Measurements from ENCODE around the gene TBX15. TPM values are rescaled to one million over a fixed set of nuclear protein-coding genes. Genes with fewer than 3 reads are reported as not detected.

TBX15 gene
- total RNA-seq, 1 experiment from 2014 or later, result 0.18 TPM

- no peak for DNase-seq (ENCODE audit: low read depth, low spot score)
Measured at GRCh38 chr1:118948351-118948750, 39.8 kb downstream of the TBX15 start.

GRCh38 chr1:118947790-118948189, 40.4 kb downstream of the TBX15 start:
- DNase-seq (ENCODE audit: low read depth, low spot score), result peak; percentile 12
- in situ Hi-C loops (cut with HindIII; ENCODE audit: low pct_unique_long_range_greater_than_20kb, low sequenced_read_pairs), result no loop called here

More at GRCh38 chr1:118948351-118948750, 39.8 kb downstream of the TBX15 start:
- in situ Hi-C loops (cut with HindIII; ENCODE audit: low pct_unique_long_range_greater_than_20kb, low sequenced_read_pairs), result no loop called here

- no peak for DNase-seq (ENCODE audit: low read depth, low spot score)
- in situ Hi-C loops (cut with HindIII; ENCODE audit: low pct_unique_long_range_greater_than_20kb, low sequenced_read_pairs), result no loop called here
Measured at GRCh38 chr1:118947003-118947765, 41.0 kb downstream of the TBX15 start.

- in situ Hi-C loops (cut with HindIII; ENCODE audit: low pct_unique_long_range_greater_than_20kb, low sequenced_read_pairs), result no loop called here
- DNase-seq (ENCODE audit: low read depth, low spot score), result no peak
Measured at GRCh38 chr1:118945489-118945888, 42.7 kb downstream of the TBX15 start.

GRCh38 chr1:118944546-118944945, 43.6 kb downstream of the TBX15 start:
- DNase-seq (ENCODE audit: low read depth, low spot score), result no peak
- in situ Hi-C loops (cut with HindIII; ENCODE audit: low pct_unique_long_range_greater_than_20kb, low sequenced_read_pairs), result no loop called here

- in situ Hi-C loops (cut with HindIII; ENCODE audit: low pct_unique_long_range_greater_than_20kb, low sequenced_read_pairs), result no loop called here
- DNase-seq (ENCODE audit: low read depth, low spot score), result no peak
Measured at GRCh38 chr1:118944133-118944532, 44.0 kb downstream of the TBX15 start.

- in situ Hi-C loops (cut with HindIII; ENCODE audit: low pct_unique_long_range_greater_than_20kb, low sequenced_read_pairs), result no loop called here
- no peak for DNase-seq (ENCODE audit: low read depth, low spot score)
Measured at GRCh38 chr1:118940957-118941356, 47.2 kb downstream of the TBX15 start.

- in situ Hi-C loops (cut with HindIII; ENCODE audit: low pct_unique_long_range_greater_than_20kb, low sequenced_read_pairs), result no loop called here
- DNase-seq (ENCODE audit: low read depth, low spot score), result no peak
Measured at GRCh38 chr1:118937413-118938072, 50.6 kb downstream of the TBX15 start.

- in situ Hi-C loops (cut with HindIII; ENCODE audit: low pct_unique_long_range_greater_than_20kb, low sequenced_read_pairs), result no loop called here
- no peak for DNase-seq (ENCODE audit: low read depth, low spot score)
Measured at GRCh38 chr1:118934706-118935105, 53.4 kb downstream of the TBX15 start.

- no peak for DNase-seq (ENCODE audit: low read depth, low spot score)
- in situ Hi-C loops (cut with HindIII; ENCODE audit: low pct_unique_long_range_greater_than_20kb, low sequenced_read_pairs), result no loop called here
Measured at GRCh38 chr1:118933051-118933781, 54.9 kb downstream of the TBX15 start.

- in situ Hi-C loops (cut with HindIII; ENCODE audit: low pct_unique_long_range_greater_than_20kb, low sequenced_read_pairs), result no loop called here
- DNase-seq (ENCODE audit: low read depth, low spot score), result no peak
Measured at GRCh38 chr1:118931876-118932275, 56.3 kb downstream of the TBX15 start.

GRCh38 chr1:118928739-118929554, 59.2 kb downstream of the TBX15 start:
- DNase-seq (ENCODE audit: low read depth, low spot score), result peak; percentile 17

GRCh38 chr1:118927427-118928187, 60.5 kb downstream of the TBX15 start:
- in situ Hi-C loops (cut with HindIII; ENCODE audit: low pct_unique_long_range_greater_than_20kb, low sequenced_read_pairs), result no loop called here
- DNase-seq (ENCODE audit: low read depth, low spot score), result no peak

More at GRCh38 chr1:118928739-118929554, 59.2 kb downstream of the TBX15 start:
- in situ Hi-C loops (cut with HindIII; ENCODE audit: low pct_unique_long_range_greater_than_20kb, low sequenced_read_pairs), result no loop called here

- in situ Hi-C loops (cut with HindIII; ENCODE audit: low pct_unique_long_range_greater_than_20kb, low sequenced_read_pairs), result no loop called here
- DNase-seq (ENCODE audit: low read depth, low spot score), result no peak
Measured at GRCh38 chr1:118926261-118926660, 61.9 kb downstream of the TBX15 start.

- in situ Hi-C loops (cut with HindIII; ENCODE audit: low pct_unique_long_range_greater_than_20kb, low sequenced_read_pairs), result no loop called here
- DNase-seq (ENCODE audit: low read depth, low spot score), result no peak
Measured at GRCh38 chr1:118925651-118926050, 62.5 kb downstream of the TBX15 start.

GRCh38 chr1:118923319-118923718, 64.8 kb downstream of the TBX15 start:
- no peak for DNase-seq (ENCODE audit: low read depth, low spot score)
- in situ Hi-C loops (cut with HindIII; ENCODE audit: low pct_unique_long_range_greater_than_20kb, low sequenced_read_pairs), result no loop called here

- in situ Hi-C loops (cut with HindIII; ENCODE audit: low pct_unique_long_range_greater_than_20kb, low sequenced_read_pairs), result no loop called here
- DNase-seq (ENCODE audit: low read depth, low spot score), result no peak
Measured at GRCh38 chr1:118921994-118922393, 66.1 kb downstream of the TBX15 start.

All from SK-MEL-5 (cell line).